CD4-positive, CD25-positive, alpha-beta regulatory T cell (primary cell): ENCODE results near the gene TLL2. TPM values are rescaled to one million over a fixed set of nuclear protein-coding genes. Genes with fewer than 3 reads are reported as not detected.

ENCODE experiments used
- ATAC-seq, 2 donors: fragments of 150-1000 bp; cut with Tn5 transposase; one replicate each; pipeline ENCODE4 v1.10.0; 2021; ENCODE audit warnings: low read depth in 2 of 2, moderate number of reproducible peaks in 2 of 2, moderate library complexity in 1 of 2
- DNase-seq, 3 donors: peaks; one replicate each; pipeline versions ENCODE4 v3.0.0 to v3.0.0-alpha.2; 2012 to 2022; ENCODE audit warnings: mixed read lengths in 1 of 3
- H3K27ac ChIP-seq: one replicate; pipeline ENCODE4 v1.7.0; 2013; ENCODE audit warnings: mild to moderate bottlenecking, low read length; ENCODE audit not compliant: insufficient read depth, poor library complexity, severe bottlenecking
- H3K27me3 ChIP-seq: one replicate; pipeline ENCODE4 v1.7.0; 2013; ENCODE audit warnings: low read length; ENCODE audit not compliant: control insufficient read depth, insufficient read depth
- H3K36me3 ChIP-seq: one replicate; pipeline ENCODE4 v1.7.0; 2013; ENCODE audit warnings: mild to moderate bottlenecking, low read length, moderate library complexity; ENCODE audit not compliant: control insufficient read depth, insufficient read depth
- H3K4me1 ChIP-seq: 2 replicates; pipeline ENCODE4 v1.7.0; 2013; ENCODE audit warnings: mild to moderate bottlenecking, low read length; ENCODE audit not compliant: insufficient read depth, control insufficient read depth, poor library complexity, severe bottlenecking
- H3K4me3 ChIP-seq: one replicate; pipeline ENCODE4 v1.7.0; 2013; ENCODE audit warnings: low read depth, mild to moderate bottlenecking, low read length, moderate library complexity
- H3K9me3 ChIP-seq, 2 experiments: 1 replicate in 1 of 2; 2 replicates in 1 of 2; pipeline ENCODE4 v1.7.0; 2013; ENCODE audit warnings: low read length in 2 of 2, mild to moderate bottlenecking in 1 of 2, moderate library complexity in 1 of 2; ENCODE audit not compliant: control insufficient read depth in 2 of 2
- H3K27ac Mint-ChIP-seq, 3 donors: one replicate each; pipeline ENCODE4 v1.8.0; 2020 to 2022; ENCODE audit warnings: mild to moderate bottlenecking in 3 of 3, mixed read lengths in 3 of 3, moderate library complexity in 2 of 3
- H3K27me3 Mint-ChIP-seq: one replicate; pipeline ENCODE4 v1.8.0; 2022; ENCODE audit warnings: mild to moderate bottlenecking, mixed read lengths
- H3K36me3 Mint-ChIP-seq: one replicate; pipeline ENCODE4 v1.8.0; 2020; ENCODE audit warnings: mixed read lengths
- H3K4me1 Mint-ChIP-seq, 4 donors: one replicate each; pipeline ENCODE4 v1.8.0; 2020 to 2022; ENCODE audit warnings: mixed read lengths in 4 of 4, mild to moderate bottlenecking in 1 of 4
- H3K4me3 Mint-ChIP-seq, 4 donors: one replicate each; pipeline ENCODE4 v1.8.0; 2020 to 2022; ENCODE audit warnings: mild to moderate bottlenecking in 4 of 4, mixed read lengths in 4 of 4, moderate library complexity in 3 of 4
- H3K9me3 Mint-ChIP-seq, 7 donors: one replicate each; pipeline ENCODE4 v1.8.0; 2020 to 2022; ENCODE audit warnings: mixed read lengths in 7 of 7, mild to moderate bottlenecking in 3 of 7, moderate library complexity in 2 of 7
- polyA plus RNA-seq, 4 donors: library from polyadenylated mRNA; unstranded; fragments of 300-500 nt; fragmentation: Illumina TruSeq; gene quantifications; one replicate each; pipeline ENCODE4 v1.2.3, GENCODE V29; 2021
- total RNA-seq: library from RNA; stranded (reverse); gene quantifications from one replicate; pipeline ENCODE4 v1.2.3, GENCODE V29; 2022

Gene TLL2
- total and polyA plus RNA-seq, 5 donors from 2014 or later = not detected

- no peak for ATAC-seq
- Mint-ChIP-seq H3K4me1 (no peaks in the 10 kb centered on the region), H3K36me3 (no peaks in the 10 kb centered on the region), H3K27ac (peak overlapping the region in 1 of 3 donors; percentile 28), H3K27me3 (peaks cover 28% of the 10 kb centered on the region), H3K9me3 (no peaks in the 10 kb centered on the region), H3K4me3 (no peak overlapping the region)
- no peak overlapping the region for H3K27ac ChIP-seq
- H3K27me3 ChIP-seq = no peaks in the 10 kb centered on the region
- H3K36me3 ChIP-seq = no peaks in the 10 kb centered on the region
- H3K4me3 ChIP-seq = no peak overlapping the region
- H3K9me3 ChIP-seq = no peaks in the 10 kb centered on the region
- DNase-seq = no peak
- no peaks in the 10 kb centered on the region for H3K4me1 ChIP-seq
Observed at GRCh38 chr10:96446966-96447596, 66.6 kb downstream of the TLL2 start.

- no peaks in the 10 kb centered on the region for H3K36me3 ChIP-seq
- DNase-seq (no peak), ATAC-seq (no peak)
- peaks cover 1% of the 10 kb centered on the region for H3K27me3 ChIP-seq
- H3K4me1 ChIP-seq = no peaks in the 10 kb centered on the region
- Mint-ChIP-seq H3K9me3 (peaks cover 0 to 3% (median 0%) of the 10 kb centered on the region in 7 donors), H3K27ac (no peak overlapping the region), H3K4me3 (no peak overlapping the region), H3K36me3 (no peaks in the 10 kb centered on the region), H3K4me1 (no peaks in the 10 kb centered on the region), H3K27me3 (peaks cover 10% of the 10 kb centered on the region)
- no peaks in the 10 kb centered on the region for H3K9me3 ChIP-seq
- H3K27ac ChIP-seq = no peak overlapping the region
- no peak overlapping the region for H3K4me3 ChIP-seq
Observed at GRCh38 chr10:96441987-96442643, 71.6 kb downstream of the TLL2 start.

- no peaks in the 10 kb centered on the region for H3K4me1 ChIP-seq
- no peaks in the 10 kb centered on the region for H3K36me3 ChIP-seq
- no peak overlapping the region for H3K4me3 ChIP-seq
- H3K27ac Mint-ChIP-seq = no peak overlapping the region
- H3K27me3 ChIP-seq = peaks cover 1% of the 10 kb centered on the region
- H3K9me3 Mint-ChIP-seq = peaks cover 0 to 3% (median 0%) of the 10 kb centered on the region in 7 donors
- H3K27ac ChIP-seq = no peak overlapping the region
- ATAC-seq (no peak), DNase-seq (no peak)
- no peaks in the 10 kb centered on the region for H3K36me3 Mint-ChIP-seq
- H3K27me3 Mint-ChIP-seq = peaks cover 7% of the 10 kb centered on the region
- no peaks in the 10 kb centered on the region for H3K9me3 ChIP-seq
- H3K4me3 Mint-ChIP-seq = no peak overlapping the region
- no peaks in the 10 kb centered on the region for H3K4me1 Mint-ChIP-seq
Observed at GRCh38 chr10:96441322-96441885, 72.3 kb downstream of the TLL2 start.

GRCh38 chr10:96440361-96441292 lies 73.1 kb downstream of the TLL2 start:
- H3K36me3 ChIP-seq = no peaks in the 10 kb centered on the region
- Mint-ChIP-seq H3K4me1 (no peaks in the 10 kb centered on the region), H3K27me3 (peaks cover 5% of the 10 kb centered on the region), H3K27ac (no peak overlapping the region), H3K36me3 (no peaks in the 10 kb centered on the region), H3K9me3 (peaks cover 0 to 3% (median 0%) of the 10 kb centered on the region in 7 donors), H3K4me3 (no peak overlapping the region)
- DNase-seq = no peak
- H3K9me3 ChIP-seq = no peaks in the 10 kb centered on the region
- no peak overlapping the region for H3K4me3 ChIP-seq
- no peaks in the 10 kb centered on the region for H3K4me1 ChIP-seq
- peaks cover 3% of the 10 kb centered on the region for H3K27me3 ChIP-seq
- no peak overlapping the region for H3K27ac ChIP-seq
- ATAC-seq = no peak

- Histone ChIP-seq H3K27me3 (peaks cover 3% of the 10 kb centered on the region), H3K9me3 (no peaks in the 10 kb centered on the region), H3K4me3 (no peak overlapping the region), H3K4me1 (no peaks in the 10 kb centered on the region), H3K36me3 (no peaks in the 10 kb centered on the region), H3K27ac (no peak overlapping the region)
- Mint-ChIP-seq H3K27me3 (peaks cover 9% of the 10 kb centered on the region), H3K4me3 (no peak overlapping the region), H3K36me3 (no peaks in the 10 kb centered on the region), H3K4me1 (no peaks in the 10 kb centered on the region), H3K9me3 (peaks cover 0 to 8% (median 0%) of the 10 kb centered on the region in 7 donors), H3K27ac (no peak overlapping the region)
- ATAC-seq (no peak), DNase-seq (no peak)
Observed at GRCh38 chr10:96439725-96440124, 74.0 kb downstream of the TLL2 start.

GRCh38 chr10:96436035-96436434 lies 77.7 kb downstream of the TLL2 start:
- no peak for ATAC-seq
- H3K36me3 ChIP-seq = no peaks in the 10 kb centered on the region
- no peak overlapping the region for H3K4me3 Mint-ChIP-seq
- H3K4me1 Mint-ChIP-seq = no peaks in the 10 kb centered on the region
- H3K36me3 Mint-ChIP-seq = no peaks in the 10 kb centered on the region
- no peak overlapping the region for H3K4me3 ChIP-seq
- H3K27me3 Mint-ChIP-seq = peaks cover 15% of the 10 kb centered on the region
- no peak overlapping the region for H3K27ac Mint-ChIP-seq
- DNase-seq = no peak
- no peaks in the 10 kb centered on the region for H3K9me3 ChIP-seq
- H3K9me3 Mint-ChIP-seq = peaks cover 0 to 8% (median 4%) of the 10 kb centered on the region in 7 donors
- peaks cover 3% of the 10 kb centered on the region for H3K27me3 ChIP-seq
- no peak overlapping the region for H3K27ac ChIP-seq
- H3K4me1 ChIP-seq = no peaks in the 10 kb centered on the region

- Histone ChIP-seq H3K36me3 (no peaks in the 10 kb centered on the region), H3K4me1 (no peaks in the 10 kb centered on the region), H3K9me3 (no peaks in the 10 kb centered on the region), H3K27me3 (peaks cover 10% of the 10 kb centered on the region), H3K27ac (no peak overlapping the region), H3K4me3 (no peak overlapping the region)
- Mint-ChIP-seq H3K4me3 (no peak overlapping the region), H3K27me3 (peaks cover 38% of the 10 kb centered on the region), H3K36me3 (no peaks in the 10 kb centered on the region), H3K27ac (no peak overlapping the region), H3K4me1 (no peaks in the 10 kb centered on the region), H3K9me3 (peaks cover 0 to 8% (median 4%) of the 10 kb centered on the region in 7 donors)
- DNase-seq = no peak
- ATAC-seq = no peak
Observed at GRCh38 chr10:96431211-96431970, 82.3 kb downstream of the TLL2 start.
